Measurements from ENCODE around the gene GTSF1L. TPM values are rescaled to one million over a fixed set of nuclear protein-coding genes. Genes with fewer than 3 reads are reported as not detected.
"Not testable (repeated sequence)": the region's sequence is repeated elsewhere in the genome, so short reads cannot be mapped to it uniquely, and the experiment has no call there.

Gene GTSF1L
- total and polyA plus RNA-seq, 4 donors: not detected

DNA sequence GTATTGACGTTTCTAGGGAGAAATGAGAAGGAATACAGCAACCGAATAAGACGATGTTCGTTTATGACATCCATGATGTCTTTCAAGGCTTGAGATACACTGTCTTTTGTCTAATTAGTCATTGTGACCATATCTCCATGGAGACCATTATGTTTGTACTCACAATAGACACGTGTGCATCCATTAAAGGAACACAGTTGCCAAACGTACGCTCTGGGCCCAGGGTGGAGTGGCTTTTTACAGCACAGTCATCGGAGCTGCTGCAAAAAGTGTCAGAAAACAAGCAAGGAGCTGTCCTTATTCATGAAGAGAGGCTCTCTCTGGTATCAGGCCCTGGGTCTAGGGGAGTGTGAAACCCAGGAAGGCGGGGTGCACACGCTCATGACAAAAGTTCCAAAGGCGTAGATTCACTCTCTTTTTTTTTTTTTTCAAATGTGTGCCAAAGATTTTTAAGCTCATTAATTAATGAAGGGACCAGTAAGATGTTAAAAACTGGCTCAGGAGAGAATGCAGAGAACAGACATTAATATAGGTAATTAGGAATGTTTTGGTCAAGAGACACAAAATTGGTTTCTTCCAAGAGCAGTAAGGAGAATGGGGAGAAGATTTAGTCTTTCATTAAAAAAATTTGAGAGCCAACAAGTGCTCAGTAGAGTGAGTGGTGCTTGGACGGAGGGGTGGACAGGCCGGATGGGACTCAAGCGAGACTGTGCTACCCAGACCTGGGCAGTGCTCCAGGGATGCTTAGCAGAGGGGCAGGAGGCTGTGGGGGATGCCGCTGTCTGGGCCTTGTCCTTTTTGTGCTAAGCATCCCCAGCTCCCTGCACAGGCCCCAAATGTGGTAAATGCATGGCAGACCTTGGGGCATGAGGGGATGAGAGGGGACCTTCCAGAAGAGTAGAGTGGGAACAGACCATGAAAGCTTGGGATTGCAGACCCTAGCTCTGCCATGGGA lies 34.9 kb upstream of the GTSF1L start:
- no peak for ATAC-seq (ENCODE audit: insufficient read depth, low FRiP score)
- TF ChIP-seq, protein P1, sequence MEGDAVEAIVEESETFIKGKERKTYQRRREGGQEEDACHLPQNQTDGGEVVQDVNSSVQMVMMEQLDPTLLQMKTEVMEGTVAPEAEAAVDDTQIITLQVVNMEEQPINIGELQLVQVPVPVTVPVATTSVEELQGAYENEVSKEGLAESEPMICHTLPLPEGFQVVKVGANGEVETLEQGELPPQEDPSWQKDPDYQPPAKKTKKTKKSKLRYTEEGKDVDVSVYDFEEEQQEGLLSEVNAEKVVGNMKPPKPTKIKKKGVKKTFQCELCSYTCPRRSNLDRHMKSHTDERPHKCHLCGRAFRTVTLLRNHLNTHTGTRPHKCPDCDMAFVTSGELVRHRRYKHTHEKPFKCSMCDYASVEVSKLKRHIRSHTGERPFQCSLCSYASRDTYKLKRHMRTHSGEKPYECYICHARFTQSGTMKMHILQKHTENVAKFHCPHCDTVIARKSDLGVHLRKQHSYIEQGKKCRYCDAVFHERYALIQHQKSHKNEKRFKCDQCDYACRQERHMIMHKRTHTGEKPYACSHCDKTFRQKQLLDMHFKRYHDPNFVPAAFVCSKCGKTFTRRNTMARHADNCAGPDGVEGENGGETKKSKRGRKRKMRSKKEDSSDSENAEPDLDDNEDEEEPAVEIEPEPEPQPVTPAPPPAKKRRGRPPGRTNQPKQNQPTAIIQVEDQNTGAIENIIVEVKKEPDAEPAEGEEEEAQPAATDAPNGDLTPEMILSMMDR (IDR thresholded peaks at IDR 0.05; ENCODE audit: control extremely low read depth, extremely low read depth): no peak
- DNase-seq: no peak

DNA sequence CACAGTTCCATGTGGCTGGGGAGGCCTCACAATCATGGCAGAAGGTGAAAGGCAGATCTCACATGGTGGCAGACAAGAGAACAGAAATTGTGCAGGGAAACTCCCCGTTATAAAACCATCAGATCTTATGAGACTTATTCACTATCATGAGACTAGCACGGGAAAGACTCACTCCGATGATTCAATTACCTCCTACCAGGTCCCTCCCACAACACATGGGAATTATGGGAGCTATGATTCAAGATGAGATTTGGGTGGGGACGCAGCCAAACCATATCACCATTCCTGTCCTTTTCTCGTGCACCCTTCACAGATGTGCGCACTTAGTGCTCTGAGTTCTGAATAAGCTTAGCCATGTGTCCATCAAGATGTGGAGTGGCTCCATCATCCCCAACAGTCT lies 31.1 kb upstream of the GTSF1L start:
- 91 to 96% methylated on average over 6 of the region's 6 CpGs for WGBS, 2 donors
- not testable (repeated sequence) for H3K27ac ChIP-seq (ENCODE audit: low read depth in 1 of 2, low read length in 1 of 2); H3K4me1 ChIP-seq (ENCODE audit: control insufficient read depth in 5 of 5, insufficient read depth in 5 of 5, low read length in 5 of 5); DNase-seq; H3K9me3 ChIP-seq (ENCODE audit: control insufficient read depth in 4 of 4, insufficient read depth in 3 of 4, low read length in 3 of 4); H3K9ac ChIP-seq (ENCODE audit: insufficient read depth in 1 of 2, low read length in 2 of 2); ATAC-seq (ENCODE audit: insufficient read depth, low FRiP score); H3K36me3 ChIP-seq (ENCODE audit: control insufficient read depth in 4 of 4, insufficient read depth in 4 of 4, low read length in 4 of 4); H3K4me3 ChIP-seq; H3K27me3 ChIP-seq (ENCODE audit: control insufficient read depth in 3 of 3, insufficient read depth in 3 of 3, low read length in 2 of 3)

More for the DNA sequence above, 34.9 kb upstream of the GTSF1L start:
- no peak overlapping the region for H3K27ac ChIP-seq (ENCODE audit: low read depth in 1 of 2, low read length in 1 of 2)
- no peak overlapping the region for H3K9ac ChIP-seq (ENCODE audit: insufficient read depth in 1 of 2, low read length in 2 of 2)
- H3K36me3 ChIP-seq (ENCODE audit: control insufficient read depth in 4 of 4, insufficient read depth in 4 of 4, low read length in 4 of 4): no peaks in the 10 kb centered on the region
- WGBS, 2 donors: 77 to 81% methylated on average over 15 of the region's 15 CpGs
- peaks cover 0 to 4% (median 0%) of the 10 kb centered on the region in 3 donors for H3K27me3 ChIP-seq (ENCODE audit: control insufficient read depth in 3 of 3, insufficient read depth in 3 of 3, low read length in 2 of 3)
- no peak overlapping the region for H3K4me3 ChIP-seq
- no peaks in the 10 kb centered on the region for H3K9me3 ChIP-seq (ENCODE audit: control insufficient read depth in 4 of 4, insufficient read depth in 3 of 4, low read length in 3 of 4)
- H3K4me1 ChIP-seq (ENCODE audit: control insufficient read depth in 5 of 5, insufficient read depth in 5 of 5, low read length in 5 of 5): peaks cover 0 to 7% (median 0%) of the 10 kb centered on the region in 5 donors

DNA sequence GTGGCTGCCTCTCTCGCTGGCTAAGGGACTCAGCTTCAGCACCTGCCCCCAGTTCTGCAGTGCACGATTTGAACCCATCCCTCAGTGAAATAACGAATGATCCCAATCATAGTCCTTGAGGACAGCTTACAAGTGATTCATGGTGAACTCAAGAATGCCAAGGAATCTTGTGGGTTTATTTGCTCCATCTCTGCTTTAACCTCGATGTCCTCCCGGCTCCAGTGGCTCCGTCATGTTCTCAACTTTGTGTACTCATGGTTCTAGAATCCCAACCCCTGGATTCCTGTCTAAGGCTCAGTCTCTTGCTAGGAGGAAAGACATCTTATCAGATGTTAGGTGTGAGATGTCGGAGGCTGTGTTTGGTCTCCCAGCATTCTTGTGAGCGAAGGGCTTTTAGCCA lies 29.0 kb upstream of the GTSF1L start:
- Histone ChIP-seq H3K9me3 (ENCODE audit: control insufficient read depth in 4 of 4, insufficient read depth in 3 of 4, low read length in 3 of 4) (no peaks in the 10 kb centered on the region), H3K4me3 (no peak overlapping the region), H3K36me3 (ENCODE audit: control insufficient read depth in 4 of 4, insufficient read depth in 4 of 4, low read length in 4 of 4) (no peaks in the 10 kb centered on the region), H3K27me3 (ENCODE audit: control insufficient read depth in 3 of 3, insufficient read depth in 3 of 3, low read length in 2 of 3) (no peaks in the 10 kb centered on the region), H3K27ac (ENCODE audit: low read depth in 1 of 2, low read length in 1 of 2) (no peak overlapping the region), H3K4me1 (ENCODE audit: control insufficient read depth in 5 of 5, insufficient read depth in 5 of 5, low read length in 5 of 5) (no peaks in the 10 kb centered on the region), H3K9ac (ENCODE audit: insufficient read depth in 1 of 2, low read length in 2 of 2) (no peak overlapping the region)
- WGBS, 2 donors: 88 to 95% methylated on average over 8 of the region's 8 CpGs
- DNase-seq (no peak), ATAC-seq (ENCODE audit: insufficient read depth, low FRiP score) (no peak)
- TF ChIP-seq, protein P1 (IDR thresholded peaks at IDR 0.05; ENCODE audit: control extremely low read depth, extremely low read depth): no peak

DNA sequence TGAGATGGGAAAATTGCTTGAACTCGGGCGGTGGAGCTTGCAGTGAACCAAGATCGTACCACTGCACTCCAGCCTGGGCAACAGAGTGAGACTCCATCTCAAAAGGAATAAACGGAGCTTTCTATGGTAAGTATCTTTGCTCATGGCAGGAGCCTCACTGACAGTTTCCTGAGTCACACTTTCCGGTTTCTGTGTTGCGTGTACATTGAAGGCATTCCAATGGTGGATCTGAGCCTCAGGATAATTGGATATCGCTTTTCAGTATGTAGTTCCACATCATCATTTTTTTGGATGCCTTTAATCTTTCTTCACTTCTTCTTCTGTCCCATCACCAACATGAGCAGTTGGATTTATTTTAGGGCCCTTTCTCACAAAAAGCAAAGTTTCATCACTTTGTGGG lies 28.6 kb upstream of the GTSF1L start:
- DNase-seq: no peak
- 84 to 86% methylated on average over 7 of the region's 7 CpGs for WGBS, 2 donors
- H3K9ac ChIP-seq (ENCODE audit: insufficient read depth in 1 of 2, low read length in 2 of 2): no peak overlapping the region
- H3K27me3 ChIP-seq (ENCODE audit: control insufficient read depth in 3 of 3, insufficient read depth in 3 of 3, low read length in 2 of 3): no peaks in the 10 kb centered on the region
- H3K36me3 ChIP-seq (ENCODE audit: control insufficient read depth in 4 of 4, insufficient read depth in 4 of 4, low read length in 4 of 4): no peaks in the 10 kb centered on the region
- TF ChIP-seq, protein P1 (IDR thresholded peaks at IDR 0.05; ENCODE audit: control extremely low read depth, extremely low read depth): no peak
- no peaks in the 10 kb centered on the region for H3K9me3 ChIP-seq (ENCODE audit: control insufficient read depth in 4 of 4, insufficient read depth in 3 of 4, low read length in 3 of 4)
- no peak overlapping the region for H3K27ac ChIP-seq (ENCODE audit: low read depth in 1 of 2, low read length in 1 of 2)
- no peak overlapping the region for H3K4me3 ChIP-seq
- no peaks in the 10 kb centered on the region for H3K4me1 ChIP-seq (ENCODE audit: control insufficient read depth in 5 of 5, insufficient read depth in 5 of 5, low read length in 5 of 5)
- ATAC-seq (ENCODE audit: insufficient read depth, low FRiP score): no peak

Data from lung (tissue), 12 donors.